DND-41 (cell line): ENCODE results near the gene ZC2HC1B.

Source experiments
- EZH2 ChIP-seq: IDR thresholded peaks from 3 replicates; pipeline ENCODE4 v1.6.1; 2012; ENCODE audit warnings: borderline replicate concordance, low read depth, mild to moderate bottlenecking, moderate library complexity, low read length, inconsistent platforms; ENCODE audit not compliant: severe bottlenecking
- TF ChIP-seq, protein P1 (sequence below): IDR thresholded peaks from 2 replicates; pipeline ENCODE4 v1.5.1; 2012; ENCODE audit warnings: borderline replicate concordance, low read length, moderate library complexity, mild to moderate bottlenecking; ENCODE audit not compliant: poor library complexity, severe bottlenecking; ENCODE audit errors: extremely low read depth

DNA sequence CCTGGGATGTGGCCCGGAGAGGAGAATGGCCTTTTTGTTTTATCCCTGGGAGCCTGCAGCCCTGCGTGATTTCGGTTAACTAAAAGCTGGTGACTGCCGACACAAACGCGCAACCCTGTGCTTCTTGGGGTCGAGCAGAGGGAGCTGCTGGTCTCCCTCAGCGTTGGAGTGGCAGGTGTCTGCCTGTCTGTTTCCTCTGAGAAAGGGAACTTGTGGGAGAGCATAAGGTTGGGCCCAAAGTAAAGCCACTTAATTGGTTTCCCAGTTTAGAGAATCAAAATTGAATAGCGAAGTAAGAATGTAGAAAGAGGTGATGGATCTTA lies 20.6 kb upstream of the ZC2HC1B start:
- no peak for TF ChIP-seq EZH2
- TF ChIP-seq, protein P1, sequence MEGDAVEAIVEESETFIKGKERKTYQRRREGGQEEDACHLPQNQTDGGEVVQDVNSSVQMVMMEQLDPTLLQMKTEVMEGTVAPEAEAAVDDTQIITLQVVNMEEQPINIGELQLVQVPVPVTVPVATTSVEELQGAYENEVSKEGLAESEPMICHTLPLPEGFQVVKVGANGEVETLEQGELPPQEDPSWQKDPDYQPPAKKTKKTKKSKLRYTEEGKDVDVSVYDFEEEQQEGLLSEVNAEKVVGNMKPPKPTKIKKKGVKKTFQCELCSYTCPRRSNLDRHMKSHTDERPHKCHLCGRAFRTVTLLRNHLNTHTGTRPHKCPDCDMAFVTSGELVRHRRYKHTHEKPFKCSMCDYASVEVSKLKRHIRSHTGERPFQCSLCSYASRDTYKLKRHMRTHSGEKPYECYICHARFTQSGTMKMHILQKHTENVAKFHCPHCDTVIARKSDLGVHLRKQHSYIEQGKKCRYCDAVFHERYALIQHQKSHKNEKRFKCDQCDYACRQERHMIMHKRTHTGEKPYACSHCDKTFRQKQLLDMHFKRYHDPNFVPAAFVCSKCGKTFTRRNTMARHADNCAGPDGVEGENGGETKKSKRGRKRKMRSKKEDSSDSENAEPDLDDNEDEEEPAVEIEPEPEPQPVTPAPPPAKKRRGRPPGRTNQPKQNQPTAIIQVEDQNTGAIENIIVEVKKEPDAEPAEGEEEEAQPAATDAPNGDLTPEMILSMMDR: no peak
